SK-N-SH treated with all-trans-retinoic acid at 6 μM for 48 hours (cell line): Measurements from ENCODE around the gene INPP5B.

ENCODE experiments used
- ATAC-seq: fragments of 200-7000 bp; cut with Tn5 transposase; 3 replicates; pipeline ENCODE4 v1.9.1; 2020; ENCODE audit warnings: mild to moderate bottlenecking, moderate library complexity
- ARNTL ChIP-seq: fragments of 450-650 bp; formaldehyde crosslinking; IDR thresholded peaks from 2 replicates; pipeline ENCODE4 v1.5.0; 2020; ENCODE audit warnings: low read depth, mild to moderate bottlenecking, moderate library complexity, borderline replicate concordance
- BACH2 ChIP-seq: fragments of 250-450 bp; sonication (Bioruptor Pico); IDR thresholded peaks from 2 replicates; pipeline ENCODE4 v1.9.0; 2021; ENCODE audit warnings: mild to moderate bottlenecking, borderline replicate concordance
- CSDC2 ChIP-seq: fragments of 250-450 bp; sonication (Bioruptor Pico); IDR thresholded peaks from 2 replicates; pipeline ENCODE4 v1.5.0; 2020; ENCODE audit warnings: mild to moderate bottlenecking, moderate library complexity
- ISL1 ChIP-seq: fragments of 250-450 bp; sonication (Bioruptor Pico); IDR thresholded peaks from 2 replicates; pipeline ENCODE4 v2.1.2; 2022; ENCODE audit warnings: mild to moderate bottlenecking, moderate library complexity
- OSR1 ChIP-seq: fragments of 250-450 bp; sonication (Bioruptor Pico); IDR thresholded peaks from 2 replicates; pipeline ENCODE4 v1.8.0; 2022; ENCODE audit warnings: moderate library complexity, mild to moderate bottlenecking, inconsistent platforms
- PPARA ChIP-seq: fragments of 250-450 bp; sonication (Bioruptor Pico); IDR thresholded peaks from 2 replicates; pipeline ENCODE4 v1.5.0; 2020; ENCODE audit warnings: mild to moderate bottlenecking, borderline replicate concordance
- RARB ChIP-seq: fragments of 250-450 bp; sonication (Bioruptor Pico); IDR thresholded peaks from 2 replicates; pipeline ENCODE4 v1.8.0; 2021; ENCODE audit warnings: mild to moderate bottlenecking, moderate library complexity
- SNAI2 ChIP-seq: fragments of 250-450 bp; sonication (Bioruptor Pico); IDR thresholded peaks from 2 replicates; pipeline ENCODE4 v1.5.0; 2020; ENCODE audit warnings: mild to moderate bottlenecking, moderate library complexity
- TCF4 ChIP-seq: fragments of 250-450 bp; sonication (Bioruptor Pico); IDR thresholded peaks from 2 replicates; pipeline ENCODE4 v1.8.0; 2021; ENCODE audit warnings: mild to moderate bottlenecking, moderate library complexity, borderline replicate concordance
- TOX ChIP-seq: fragments of 250-450 bp; sonication (Bioruptor Pico); IDR thresholded peaks from 2 replicates; pipeline ENCODE4 v1.8.0; 2021; ENCODE audit warnings: mild to moderate bottlenecking, moderate library complexity, borderline replicate concordance
- ZC3H10 ChIP-seq: fragments of 250-450 bp; sonication (Bioruptor Pico); IDR thresholded peaks from 2 replicates; pipeline ENCODE4 v1.5.1; 2021; ENCODE audit warnings: mild to moderate bottlenecking, moderate library complexity
- ZFP3 ChIP-seq: fragments of 250-450 bp; sonication (Bioruptor Pico); IDR thresholded peaks from 2 replicates; pipeline ENCODE4 v1.5.0; 2020; ENCODE audit warnings: mild to moderate bottlenecking, moderate library complexity
- ZFP30 ChIP-seq: fragments of 450-650 bp; formaldehyde crosslinking; IDR thresholded peaks from 2 replicates; pipeline ENCODE4 v1.5.0; 2022; ENCODE audit warnings: mild to moderate bottlenecking, moderate library complexity
- ZNF565 ChIP-seq: fragments of 450-650 bp; formaldehyde crosslinking; conservative IDR thresholded peaks from 2 replicates; pipeline ENCODE4 v1.5.0; 2020; ENCODE audit warnings: low read depth, mild to moderate bottlenecking, moderate library complexity
- ZNF70 ChIP-seq: fragments of 450-650 bp; formaldehyde crosslinking; IDR thresholded peaks from 2 replicates; pipeline ENCODE4 v1.5.0; 2020; ENCODE audit warnings: mild to moderate bottlenecking, moderate library complexity
- ZNF8 ChIP-seq: fragments of 450-650 bp; formaldehyde crosslinking; IDR thresholded peaks from 2 replicates; pipeline ENCODE4 v1.5.0; 2020; ENCODE audit warnings: mild to moderate bottlenecking, moderate library complexity
- TF ChIP-seq, protein P1 (sequence below): fragments of 250-450 bp; sonication (Bioruptor Pico); IDR thresholded peaks from 2 replicates; pipeline ENCODE4 v1.8.0; 2020; ENCODE audit warnings: mild to moderate bottlenecking, moderate library complexity, borderline replicate concordance
- TF ChIP-seq, protein P2 (sequence below): fragments of 250-450 bp; sonication (Bioruptor Pico); IDR thresholded peaks from 2 replicates; pipeline ENCODE4 v1.5.1; 2021; ENCODE audit warnings: mild to moderate bottlenecking, moderate library complexity
- TF ChIP-seq, protein P3 (sequence below): fragments of 250-450 bp; sonication (Bioruptor Pico); IDR thresholded peaks from 2 replicates; pipeline ENCODE4 v1.8.0; 2021; ENCODE audit warnings: low read depth, mild to moderate bottlenecking, moderate library complexity, borderline replicate concordance
- TF ChIP-seq, protein P4 (sequence below): fragments of 250-450 bp; sonication (Bioruptor Pico); IDR thresholded peaks from 2 replicates; pipeline ENCODE4 v1.5.1; 2020; ENCODE audit warnings: low read depth, mild to moderate bottlenecking, moderate library complexity
- TF ChIP-seq, protein P5 (sequence below): fragments of 250-450 bp; sonication (Bioruptor Pico); IDR thresholded peaks from 2 replicates; pipeline ENCODE4 v1.5.0; 2020; ENCODE audit warnings: mild to moderate bottlenecking, moderate library complexity

The INPP5B gene

DNA sequence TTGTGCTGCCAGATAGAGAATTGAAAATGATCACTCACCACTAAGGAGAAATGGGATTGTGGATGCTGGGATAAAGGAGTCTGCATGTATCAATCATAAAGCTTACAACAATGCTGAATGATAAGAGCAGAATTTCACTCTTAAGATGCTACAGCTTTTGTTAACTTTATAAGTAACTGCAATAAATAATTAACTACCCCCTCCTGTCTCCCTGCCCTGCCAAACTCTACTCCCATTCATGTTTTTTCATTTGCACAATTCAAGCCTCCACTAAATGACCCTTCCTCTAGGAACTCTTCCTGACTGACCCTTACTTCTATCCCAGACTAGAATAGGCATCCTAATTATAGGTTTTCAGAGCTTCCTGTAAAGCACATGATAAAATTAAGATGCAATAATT, 102.3 kb downstream of the INPP5B start:
- TF ChIP-seq TCF4 (CRISPR knock-in tag) (no peak), ZC3H10 (CRISPR knock-in tag) (no peak)
- TF ChIP-seq, all 23 proteins: peak for 0
- no peak for ATAC-seq

DNA sequence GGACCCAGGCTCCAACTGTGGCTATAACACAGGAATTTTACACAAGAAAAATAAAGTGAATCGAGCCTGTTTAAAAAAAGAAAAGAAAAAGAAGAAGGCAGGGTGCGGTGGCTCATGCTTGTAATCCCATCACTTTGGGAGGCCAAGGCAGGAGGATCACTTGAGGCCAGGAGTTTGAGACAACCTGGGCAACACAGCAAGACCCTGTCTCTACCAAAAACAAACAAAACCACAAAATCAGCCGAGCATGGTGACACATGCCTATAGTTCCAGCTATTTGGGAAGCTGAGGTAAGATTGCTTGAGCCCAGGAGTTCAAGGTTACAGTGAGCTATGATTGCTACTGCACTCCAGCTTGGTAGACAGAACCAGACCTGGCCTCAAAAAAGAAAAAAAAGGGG, 105.2 kb downstream of the INPP5B start:
- no peak for ATAC-seq
- TF ChIP-seq ZNF565 (CRISPR knock-in tag): no peak
- TF ChIP-seq ARNTL (CRISPR knock-in tag): no peak
- TF ChIP-seq, protein P1, sequence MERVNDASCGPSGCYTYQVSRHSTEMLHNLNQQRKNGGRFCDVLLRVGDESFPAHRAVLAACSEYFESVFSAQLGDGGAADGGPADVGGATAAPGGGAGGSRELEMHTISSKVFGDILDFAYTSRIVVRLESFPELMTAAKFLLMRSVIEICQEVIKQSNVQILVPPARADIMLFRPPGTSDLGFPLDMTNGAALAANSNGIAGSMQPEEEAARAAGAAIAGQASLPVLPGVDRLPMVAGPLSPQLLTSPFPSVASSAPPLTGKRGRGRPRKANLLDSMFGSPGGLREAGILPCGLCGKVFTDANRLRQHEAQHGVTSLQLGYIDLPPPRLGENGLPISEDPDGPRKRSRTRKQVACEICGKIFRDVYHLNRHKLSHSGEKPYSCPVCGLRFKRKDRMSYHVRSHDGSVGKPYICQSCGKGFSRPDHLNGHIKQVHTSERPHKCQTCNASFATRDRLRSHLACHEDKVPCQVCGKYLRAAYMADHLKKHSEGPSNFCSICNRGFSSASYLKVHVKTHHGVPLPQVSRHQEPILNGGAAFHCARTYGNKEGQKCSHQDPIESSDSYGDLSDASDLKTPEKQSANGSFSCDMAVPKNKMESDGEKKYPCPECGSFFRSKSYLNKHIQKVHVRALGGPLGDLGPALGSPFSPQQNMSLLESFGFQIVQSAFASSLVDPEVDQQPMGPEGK: no peak
- TF ChIP-seq ZFP30 (CRISPR knock-in tag): no peak
- no peak for TF ChIP-seq ZFP3 (CRISPR knock-in tag)
- no peak for TF ChIP-seq BACH2 (CRISPR knock-in tag)
- TF ChIP-seq, protein P2, sequence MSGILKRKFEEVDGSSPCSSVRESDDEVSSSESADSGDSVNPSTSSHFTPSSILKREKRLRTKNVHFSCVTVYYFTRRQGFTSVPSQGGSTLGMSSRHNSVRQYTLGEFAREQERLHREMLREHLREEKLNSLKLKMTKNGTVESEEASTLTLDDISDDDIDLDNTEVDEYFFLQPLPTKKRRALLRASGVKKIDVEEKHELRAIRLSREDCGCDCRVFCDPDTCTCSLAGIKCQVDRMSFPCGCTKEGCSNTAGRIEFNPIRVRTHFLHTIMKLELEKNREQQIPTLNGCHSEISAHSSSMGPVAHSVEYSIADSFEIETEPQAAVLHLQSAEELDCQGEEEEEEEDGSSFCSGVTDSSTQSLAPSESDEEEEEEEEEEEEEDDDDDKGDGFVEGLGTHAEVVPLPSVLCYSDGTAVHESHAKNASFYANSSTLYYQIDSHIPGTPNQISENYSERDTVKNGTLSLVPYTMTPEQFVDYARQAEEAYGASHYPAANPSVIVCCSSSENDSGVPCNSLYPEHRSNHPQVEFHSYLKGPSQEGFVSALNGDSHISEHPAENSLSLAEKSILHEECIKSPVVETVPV (CRISPR knock-in tag): no peak
- TF ChIP-seq SNAI2: no peak
- TF ChIP-seq OSR1 (CRISPR knock-in tag): no peak
- no peak for TF ChIP-seq TCF4 (CRISPR knock-in tag)

DNA sequence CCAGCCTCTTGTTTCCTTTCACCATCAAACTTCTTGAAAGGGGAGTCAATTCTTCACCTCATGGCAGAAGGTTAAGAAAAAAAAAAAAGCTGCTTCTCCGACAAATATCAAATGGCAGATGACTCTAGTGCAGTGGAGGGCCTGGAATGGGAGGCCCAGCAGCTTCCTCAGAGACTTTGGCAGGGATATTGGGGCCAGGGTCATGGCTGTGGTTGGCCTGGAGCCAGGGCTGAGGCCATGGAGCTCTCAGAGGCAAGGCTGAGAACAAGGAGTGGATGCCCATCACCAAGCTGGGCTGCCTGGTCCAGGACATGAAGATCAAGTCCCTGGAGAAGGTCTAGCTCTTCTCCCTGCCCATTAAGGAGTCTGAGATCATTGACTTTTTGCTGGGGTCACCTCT, 106.1 kb downstream of the INPP5B start:
- no peak for ATAC-seq
- TF ChIP-seq ZNF70 (CRISPR knock-in tag) (no peak), ZC3H10 (CRISPR knock-in tag) (no peak), OSR1 (CRISPR knock-in tag) (no peak), ZNF8 (CRISPR knock-in tag) (no peak), ZFP3 (CRISPR knock-in tag) (no peak), ZFP30 (CRISPR knock-in tag) (no peak)
- TF ChIP-seq, all 23 proteins: peak for 0

DNA sequence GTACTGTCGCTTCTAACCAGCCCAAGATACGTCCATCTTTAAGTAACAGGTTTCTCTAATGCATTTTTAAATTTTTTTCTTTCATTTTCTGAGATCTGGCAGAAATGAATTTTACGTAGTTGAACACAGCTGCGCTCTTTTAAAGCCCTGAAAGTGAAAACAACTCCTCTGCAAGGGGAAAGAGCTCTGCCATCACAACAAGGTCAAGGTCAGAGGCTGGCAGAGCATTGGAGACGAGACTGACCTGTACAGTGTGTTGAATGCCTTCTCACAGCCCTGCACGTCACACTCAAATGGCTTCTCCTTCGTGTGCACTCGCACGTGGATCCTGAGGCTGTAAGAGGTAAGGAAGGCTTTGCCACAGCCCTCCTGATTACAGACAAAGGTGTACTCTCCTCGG, 107.2 kb downstream of the INPP5B start:
- no peak for ATAC-seq
- TF ChIP-seq ARNTL (CRISPR knock-in tag) (no peak), CSDC2 (CRISPR knock-in tag) (no peak), ZFP3 (CRISPR knock-in tag) (no peak), ZNF70 (CRISPR knock-in tag) (no peak), BACH2 (CRISPR knock-in tag) (no peak), PPARA (CRISPR knock-in tag) (no peak), OSR1 (CRISPR knock-in tag) (no peak), ZC3H10 (CRISPR knock-in tag) (no peak), RARB (CRISPR knock-in tag) (no peak)
- TF ChIP-seq, protein P2 (CRISPR knock-in tag): no peak
- TF ChIP-seq, protein P3, sequence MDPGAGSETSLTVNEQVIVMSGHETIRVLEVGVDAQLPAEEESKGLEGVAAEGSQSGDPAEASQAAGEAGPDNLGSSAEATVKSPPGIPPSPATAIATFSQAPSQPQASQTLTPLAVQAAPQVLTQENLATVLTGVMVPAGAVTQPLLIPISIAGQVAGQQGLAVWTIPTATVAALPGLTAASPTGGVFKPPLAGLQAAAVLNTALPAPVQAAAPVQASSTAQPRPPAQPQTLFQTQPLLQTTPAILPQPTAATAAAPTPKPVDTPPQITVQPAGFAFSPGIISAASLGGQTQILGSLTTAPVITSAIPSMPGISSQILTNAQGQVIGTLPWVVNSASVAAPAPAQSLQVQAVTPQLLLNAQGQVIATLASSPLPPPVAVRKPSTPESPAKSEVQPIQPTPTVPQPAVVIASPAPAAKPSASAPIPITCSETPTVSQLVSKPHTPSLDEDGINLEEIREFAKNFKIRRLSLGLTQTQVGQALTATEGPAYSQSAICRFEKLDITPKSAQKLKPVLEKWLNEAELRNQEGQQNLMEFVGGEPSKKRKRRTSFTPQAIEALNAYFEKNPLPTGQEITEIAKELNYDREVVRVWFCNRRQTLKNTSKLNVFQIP: no peak
- TF ChIP-seq, protein P4, sequence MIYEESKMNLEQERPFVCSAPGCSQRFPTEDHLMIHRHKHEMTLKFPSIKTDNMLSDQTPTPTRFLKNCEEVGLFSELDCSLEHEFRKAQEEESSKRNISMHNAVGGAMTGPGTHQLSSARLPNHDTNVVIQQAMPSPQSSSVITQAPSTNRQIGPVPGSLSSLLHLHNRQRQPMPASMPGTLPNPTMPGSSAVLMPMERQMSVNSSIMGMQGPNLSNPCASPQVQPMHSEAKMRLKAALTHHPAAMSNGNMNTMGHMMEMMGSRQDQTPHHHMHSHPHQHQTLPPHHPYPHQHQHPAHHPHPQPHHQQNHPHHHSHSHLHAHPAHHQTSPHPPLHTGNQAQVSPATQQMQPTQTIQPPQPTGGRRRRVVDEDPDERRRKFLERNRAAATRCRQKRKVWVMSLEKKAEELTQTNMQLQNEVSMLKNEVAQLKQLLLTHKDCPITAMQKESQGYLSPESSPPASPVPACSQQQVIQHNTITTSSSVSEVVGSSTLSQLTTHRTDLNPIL (CRISPR knock-in tag): no peak

DNA sequence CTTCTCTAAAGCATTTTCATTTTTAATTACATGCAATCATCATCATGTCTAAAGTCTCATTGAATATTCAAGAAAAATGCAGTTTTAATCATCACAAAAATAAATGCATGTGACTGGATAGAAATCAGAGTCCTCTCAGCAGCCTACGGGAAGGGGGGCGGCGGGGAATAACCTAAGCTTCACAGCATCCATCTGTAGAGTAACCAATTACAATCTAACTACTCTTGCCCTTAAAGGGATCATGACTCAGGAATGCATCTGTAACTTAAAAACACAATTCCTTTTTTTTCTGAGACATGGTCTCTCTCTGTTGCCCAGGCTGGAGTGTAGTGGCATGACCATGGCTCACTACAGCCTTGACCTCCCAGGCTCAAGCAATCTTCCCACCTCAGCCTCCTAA, 110.1 kb downstream of the INPP5B start:
- ATAC-seq: no peak

More for the DNA sequence above, 110.1 kb downstream of the INPP5B start:
- TF ChIP-seq, protein P4 (CRISPR knock-in tag): no peak
- TF ChIP-seq ZNF565 (CRISPR knock-in tag) (no peak), TOX (CRISPR knock-in tag) (no peak), SNAI2 (no peak), ISL1 (CRISPR knock-in tag) (no peak)
- TF ChIP-seq, protein P5, sequence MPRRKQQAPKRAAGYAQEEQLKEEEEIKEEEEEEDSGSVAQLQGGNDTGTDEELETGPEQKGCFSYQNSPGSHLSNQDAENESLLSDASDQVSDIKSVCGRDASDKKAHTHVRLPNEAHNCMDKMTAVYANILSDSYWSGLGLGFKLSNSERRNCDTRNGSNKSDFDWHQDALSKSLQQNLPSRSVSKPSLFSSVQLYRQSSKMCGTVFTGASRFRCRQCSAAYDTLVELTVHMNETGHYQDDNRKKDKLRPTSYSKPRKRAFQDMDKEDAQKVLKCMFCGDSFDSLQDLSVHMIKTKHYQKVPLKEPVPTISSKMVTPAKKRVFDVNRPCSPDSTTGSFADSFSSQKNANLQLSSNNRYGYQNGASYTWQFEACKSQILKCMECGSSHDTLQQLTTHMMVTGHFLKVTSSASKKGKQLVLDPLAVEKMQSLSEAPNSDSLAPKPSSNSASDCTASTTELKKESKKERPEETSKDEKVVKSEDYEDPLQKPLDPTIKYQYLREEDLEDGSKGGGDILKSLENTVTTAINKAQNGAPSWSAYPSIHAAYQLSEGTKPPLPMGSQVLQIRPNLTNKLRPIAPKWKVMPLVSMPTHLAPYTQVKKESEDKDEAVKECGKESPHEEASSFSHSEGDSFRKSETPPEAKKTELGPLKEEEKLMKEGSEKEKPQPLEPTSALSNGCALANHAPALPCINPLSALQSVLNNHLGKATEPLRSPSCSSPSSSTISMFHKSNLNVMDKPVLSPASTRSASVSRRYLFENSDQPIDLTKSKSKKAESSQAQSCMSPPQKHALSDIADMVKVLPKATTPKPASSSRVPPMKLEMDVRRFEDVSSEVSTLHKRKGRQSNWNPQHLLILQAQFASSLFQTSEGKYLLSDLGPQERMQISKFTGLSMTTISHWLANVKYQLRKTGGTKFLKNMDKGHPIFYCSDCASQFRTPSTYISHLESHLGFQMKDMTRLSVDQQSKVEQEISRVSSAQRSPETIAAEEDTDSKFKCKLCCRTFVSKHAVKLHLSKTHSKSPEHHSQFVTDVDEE (CRISPR knock-in tag): no peak
